ENCODE data around the gene EXOSC7. TPM values are rescaled to one million over a fixed set of nuclear protein-coding genes. Genes with fewer than 3 reads are reported as not detected.

The EXOSC7 gene
- total RNA-seq, 1 experiment from 2014 or later: 70.9 TPM

- H3K9me3 Mint-ChIP-seq (ENCODE audit: unreplicated experiment): no peaks in the 10 kb centered on the region
- DNase-seq: no peak
- Histone ChIP-seq H3K4me1 (peaks cover 8% of the 10 kb centered on the region; the same call in 1 of the 2 replicates), H3K4me3 (ENCODE audit: low read depth, low read length) (no peak overlapping the region), H3K36me3 (ENCODE audit: control insufficient read depth, insufficient read depth, low read length) (peaks cover 4% of the 10 kb centered on the region; the same call in 1 of the 2 replicates), H3K27me3 (replicated peaks; ENCODE audit: control insufficient read depth, insufficient read depth, low read length) (no peaks in the 10 kb centered on the region), H3K9me3 (no peaks in the 10 kb centered on the region)
- intact Hi-C loops (cut with micrococcal nuclease; ENCODE audit: unreplicated experiment): no loop called here
- CTCF ChIA-PET: interaction anchor here (1.0 kb wide), 1 partner anchor 11 kb away, joined by 5 read pairs; the partner anchor contains the start of genes EXOSC7 and ZDHHC3
- no peak overlapping the region for H3K4me3 Mint-ChIP-seq (ENCODE audit: unreplicated experiment)
- POLR2A ChIA-PET: interaction anchor here (0.6 kb wide), 1 partner anchor 123 kb away, joined by 3 read pairs; no protein-coding TSS in a partner anchor
- no peak for TF ChIP-seq CTCF (IDR thresholded peaks at IDR 0.05; ENCODE audit: insufficient read depth in 1 of 2, low read depth in 1 of 2, low read length in 1 of 2, severe bottlenecking in 1 of 2, unreplicated experiment in 1 of 2)
- no peaks in the 10 kb centered on the region for H3K27me3 Mint-ChIP-seq (ENCODE audit: insufficient read depth, unreplicated experiment)
- no peak overlapping the region for H3K27ac Mint-ChIP-seq (ENCODE audit: unreplicated experiment)
- H3K4me1 Mint-ChIP-seq (ENCODE audit: low read depth, unreplicated experiment): no peaks in the 10 kb centered on the region
- BruUV-seq (replicated peaks): no TSS peak
- peaks cover 37% of the 10 kb centered on the region for H3K36me3 Mint-ChIP-seq (ENCODE audit: insufficient read depth, unreplicated experiment)
These were observed 11.3 kb downstream of the EXOSC7 start for GRCh38 chr3:44987332-44987731.

GRCh38 chr3:44988073-44988472, 12.0 kb downstream of the EXOSC7 start:
- Mint-ChIP-seq H3K9me3 (ENCODE audit: unreplicated experiment) (no peaks in the 10 kb centered on the region), H3K27me3 (ENCODE audit: insufficient read depth, unreplicated experiment) (no peaks in the 10 kb centered on the region), H3K36me3 (ENCODE audit: insufficient read depth, unreplicated experiment) (peaks cover 43% of the 10 kb centered on the region), H3K27ac (ENCODE audit: unreplicated experiment) (no peak overlapping the region), H3K4me1 (ENCODE audit: low read depth, unreplicated experiment) (peaks cover 3% of the 10 kb centered on the region), H3K4me3 (ENCODE audit: unreplicated experiment) (no peak overlapping the region)
- Histone ChIP-seq H3K4me1 (peaks cover 10% of the 10 kb centered on the region; the same call in 1 of the 2 replicates), H3K9me3 (no peaks in the 10 kb centered on the region), H3K27me3 (replicated peaks; ENCODE audit: control insufficient read depth, insufficient read depth, low read length) (no peaks in the 10 kb centered on the region), H3K36me3 (ENCODE audit: control insufficient read depth, insufficient read depth, low read length) (peaks cover 4% of the 10 kb centered on the region; the same call in 1 of the 2 replicates), H3K4me3 (ENCODE audit: low read depth, low read length) (no peak overlapping the region)
- DNase-seq: peak in 1 of 2 experiments; percentile 16
- POLR2A ChIA-PET: interaction anchor here (0.6 kb wide), 1 partner anchor 123 kb away, joined by 3 read pairs; no protein-coding TSS in a partner anchor
- intact Hi-C loops (cut with micrococcal nuclease; ENCODE audit: unreplicated experiment): no loop called here
- CTCF ChIA-PET: interaction anchor here (0.6 to 1.0 kb wide), 2 partner anchors 12 to 638 kb away, joined by 3 to 5 read pairs; partner anchors contain the start of genes EXOSC7 and ZDHHC3
- no TSS peak for BruUV-seq (replicated peaks)
- TF ChIP-seq CTCF (IDR thresholded peaks at IDR 0.05; ENCODE audit: insufficient read depth in 1 of 2, low read depth in 1 of 2, low read length in 1 of 2, severe bottlenecking in 1 of 2, unreplicated experiment in 1 of 2): peak; percentile 33 to 46

- H3K27ac Mint-ChIP-seq (ENCODE audit: unreplicated experiment): no peak overlapping the region
- no peak for DNase-seq
- BruUV-seq (replicated peaks): no TSS peak
- no peak overlapping the region for H3K4me3 Mint-ChIP-seq (ENCODE audit: unreplicated experiment)
- intact Hi-C loops (cut with micrococcal nuclease; ENCODE audit: unreplicated experiment): no loop called here
- peaks cover 45% of the 10 kb centered on the region for H3K36me3 Mint-ChIP-seq (ENCODE audit: insufficient read depth, unreplicated experiment)
- ChIA-PET CTCF (no interaction called here), POLR2A (no interaction called here)
- H3K9me3 Mint-ChIP-seq (ENCODE audit: unreplicated experiment): no peaks in the 10 kb centered on the region
- peaks cover 4% of the 10 kb centered on the region; the same call in 1 of the 2 replicates for H3K36me3 ChIP-seq (ENCODE audit: control insufficient read depth, insufficient read depth, low read length)
- H3K4me1 Mint-ChIP-seq (ENCODE audit: low read depth, unreplicated experiment): peaks cover 11% of the 10 kb centered on the region
- no peak for TF ChIP-seq CTCF (IDR thresholded peaks at IDR 0.05; ENCODE audit: insufficient read depth in 1 of 2, low read depth in 1 of 2, low read length in 1 of 2, severe bottlenecking in 1 of 2, unreplicated experiment in 1 of 2)
- H3K4me3 ChIP-seq (ENCODE audit: low read depth, low read length): no peak overlapping the region
- H3K4me1 ChIP-seq: peaks cover 11% of the 10 kb centered on the region; the same call in 1 of the 2 replicates
- H3K27me3 Mint-ChIP-seq (ENCODE audit: insufficient read depth, unreplicated experiment): no peaks in the 10 kb centered on the region
- H3K27me3 ChIP-seq (replicated peaks; ENCODE audit: control insufficient read depth, insufficient read depth, low read length): no peaks in the 10 kb centered on the region
- no peaks in the 10 kb centered on the region for H3K9me3 ChIP-seq
These were observed 13.1 kb downstream of the EXOSC7 start for GRCh38 chr3:44989141-44989540.

Data from Caco-2 (cell line).